Activated CD8-positive, alpha-beta memory T cell treated with anti-CD3 and anti-CD28 coated beads, Interleukin-2, amount 50 U/mL, for 48 hours (primary cell): ENCODE results near the gene CEACAM16.
"Not testable (repeated sequence)": the region's sequence is repeated elsewhere in the genome, so short reads cannot be mapped to it uniquely, and the experiment has no call there.

Source experiments
- DNase-seq: peaks from one replicate; pipeline ENCODE4 v3.0.0-alpha.2; 2020

Gene CEACAM16, protein sequence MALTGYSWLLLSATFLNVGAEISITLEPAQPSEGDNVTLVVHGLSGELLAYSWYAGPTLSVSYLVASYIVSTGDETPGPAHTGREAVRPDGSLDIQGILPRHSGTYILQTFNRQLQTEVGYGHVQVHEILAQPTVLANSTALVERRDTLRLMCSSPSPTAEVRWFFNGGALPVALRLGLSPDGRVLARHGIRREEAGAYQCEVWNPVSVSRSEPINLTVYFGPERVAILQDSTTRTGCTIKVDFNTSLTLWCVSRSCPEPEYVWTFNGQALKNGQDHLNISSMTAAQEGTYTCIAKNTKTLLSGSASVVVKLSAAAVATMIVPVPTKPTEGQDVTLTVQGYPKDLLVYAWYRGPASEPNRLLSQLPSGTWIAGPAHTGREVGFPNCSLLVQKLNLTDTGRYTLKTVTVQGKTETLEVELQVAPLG

DNA sequence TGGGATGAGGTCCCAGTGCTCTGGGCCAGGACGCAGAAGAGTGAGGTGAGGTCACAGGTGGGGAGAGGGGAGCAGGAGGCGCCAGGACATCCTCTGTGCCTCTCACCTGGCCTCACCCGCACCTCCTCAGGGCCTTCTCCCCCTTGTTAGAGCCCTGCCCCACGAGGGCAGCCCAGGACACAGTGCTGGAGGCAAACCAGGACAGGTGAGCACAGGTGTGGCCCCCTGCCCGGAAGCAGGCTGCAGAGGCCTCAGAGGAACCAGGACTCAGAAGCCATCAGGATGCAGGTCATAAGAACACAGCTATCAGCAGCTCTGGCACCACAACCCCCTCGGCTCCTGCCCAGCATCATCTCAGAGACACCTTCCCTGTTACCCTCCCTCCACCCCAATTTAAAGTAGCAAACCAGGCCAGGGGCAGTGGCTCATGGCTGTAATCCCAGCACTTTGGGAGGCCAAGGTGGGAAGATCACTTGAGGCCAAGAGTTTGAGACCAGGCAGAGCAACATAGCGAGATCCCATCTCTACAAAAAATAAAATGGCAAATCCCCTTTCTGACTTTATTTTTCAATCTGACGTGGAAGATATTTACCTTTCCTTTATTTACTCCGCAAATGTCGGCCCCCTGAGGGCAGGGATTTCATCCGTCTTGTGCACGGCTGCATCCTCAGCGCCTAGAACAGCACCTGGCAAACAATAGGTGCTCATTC is at the start of gene CEACAM16:
Gene CEACAM16 (plus strand): TSS at position 660 of the 710 bp plus-strand sequence. CDS start 2,306 bp downstream, outside the sequence.
- DNase-seq, result no peak

DNA sequence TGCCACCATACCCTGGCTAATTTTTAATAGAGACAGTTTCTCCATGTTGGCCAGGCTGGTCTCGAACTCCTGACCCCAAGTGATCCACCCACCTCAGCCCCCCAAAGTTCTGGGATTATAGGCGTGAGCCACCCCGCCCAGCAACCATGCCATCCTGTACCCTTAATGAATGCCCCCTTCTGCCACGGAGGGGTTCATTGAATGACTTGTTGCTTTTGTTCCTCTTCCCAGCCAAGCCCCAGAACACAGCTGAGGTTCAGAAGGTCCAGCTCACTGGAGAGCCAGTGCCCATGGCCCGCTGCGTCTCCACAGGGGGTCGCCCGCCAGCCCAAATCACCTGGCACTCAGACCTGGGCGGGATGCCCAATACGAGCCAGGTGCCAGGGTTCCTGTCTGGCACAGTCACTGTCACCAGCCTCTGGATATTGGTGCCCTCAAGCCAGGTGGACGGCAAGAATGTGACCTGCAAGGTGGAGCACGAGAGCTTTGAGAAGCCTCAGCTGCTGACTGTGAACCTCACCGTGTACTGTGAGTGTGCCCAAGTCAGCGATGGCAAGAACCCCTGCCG is 49.3 kb upstream of the CEACAM16 start:
- DNase-seq, result no peak

DNA sequence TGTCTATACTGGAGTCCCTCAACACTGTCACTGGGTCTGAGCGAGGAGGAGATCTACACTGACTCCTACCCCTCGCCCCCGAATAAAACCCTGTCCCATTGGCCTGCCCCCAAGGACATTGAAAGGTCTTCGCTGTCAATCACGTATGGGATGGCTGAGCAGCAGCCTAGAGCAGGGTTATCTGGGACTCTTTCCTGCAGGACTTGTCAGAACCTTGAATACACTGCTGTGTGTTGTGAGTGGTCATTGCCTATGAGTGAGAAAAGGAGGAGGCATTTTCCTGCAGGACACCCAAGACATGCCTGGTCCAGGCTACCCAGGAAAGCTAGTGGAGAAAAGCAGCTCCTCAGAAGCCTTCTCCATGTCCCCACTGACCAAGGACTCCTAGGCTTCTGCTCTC is 45.6 kb upstream of the CEACAM16 start:
- DNase-seq, result no peak

DNA sequence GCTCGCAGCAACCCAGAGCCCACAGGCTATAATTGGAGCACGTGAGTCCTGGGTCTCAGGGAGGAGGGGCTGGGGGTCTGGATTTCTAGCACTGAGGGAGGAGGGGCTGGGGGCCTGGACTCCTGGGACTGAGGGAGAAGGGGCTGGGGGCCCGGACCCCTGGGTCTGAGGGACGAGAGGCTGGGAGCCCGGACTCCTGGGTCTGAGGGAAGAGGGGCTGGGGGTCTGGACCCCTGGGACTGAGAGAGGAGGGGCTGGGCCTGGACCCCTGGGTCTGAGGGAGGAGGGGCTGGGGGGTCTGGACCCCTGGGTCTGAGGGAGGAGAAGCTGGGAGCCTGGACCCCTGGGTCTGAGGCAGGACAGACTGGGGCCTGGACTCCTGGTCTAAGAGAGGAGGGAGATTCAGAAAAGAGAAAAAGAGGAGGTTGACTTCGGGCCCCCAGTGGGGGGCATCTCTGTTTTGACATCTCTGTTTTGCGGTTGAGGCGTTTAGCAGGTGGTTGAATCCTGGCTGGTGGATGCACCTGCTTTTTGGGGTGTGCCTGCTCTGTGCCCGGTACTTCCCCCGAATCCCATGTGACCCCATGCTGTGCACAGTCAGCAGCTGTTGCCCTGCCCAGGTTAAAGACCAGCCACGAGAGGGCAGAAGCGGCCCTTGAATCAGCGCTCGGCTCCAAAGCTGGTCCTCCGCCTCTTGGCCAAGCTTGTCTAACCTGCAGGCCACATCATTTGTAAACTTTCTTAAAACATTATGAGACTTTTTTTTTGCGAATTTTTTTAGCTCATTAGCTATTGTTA is 44.8 kb upstream of the CEACAM16 start:
- peak; percentile 81 for DNase-seq

DNA sequence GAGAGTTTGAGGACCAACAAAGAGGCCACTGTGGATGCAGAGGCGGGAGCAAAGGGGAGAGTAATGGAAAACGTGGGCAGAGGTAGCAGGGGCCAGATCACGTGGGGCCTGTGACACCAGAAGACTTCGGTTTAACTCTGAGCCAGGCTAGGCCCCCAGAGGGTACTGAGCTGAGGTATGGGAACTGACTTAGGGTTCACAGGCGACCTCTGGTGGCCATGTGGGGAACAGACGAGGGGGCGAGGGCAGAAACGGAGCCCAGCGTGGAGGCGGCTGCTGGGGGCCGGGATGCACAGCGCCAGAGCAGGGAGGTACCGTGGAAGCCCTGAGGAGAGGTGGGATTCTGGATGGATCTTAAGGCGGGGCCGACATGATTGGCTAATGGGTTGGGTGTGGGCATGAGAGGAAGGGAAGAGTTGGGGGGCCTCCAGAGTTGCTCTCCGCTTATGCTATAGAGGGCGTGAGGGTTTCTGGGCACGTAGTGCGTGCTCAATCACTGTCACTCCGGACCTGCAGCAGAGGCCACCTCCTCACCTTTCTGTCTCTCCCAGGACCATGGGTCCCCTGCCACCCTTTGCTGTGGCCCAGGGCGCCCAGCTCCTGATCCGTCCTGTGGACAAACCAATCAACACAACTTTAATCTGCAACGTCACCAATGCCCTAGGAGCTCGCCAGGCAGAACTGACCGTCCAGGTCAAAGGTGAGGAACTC is 41.6 kb upstream of the CEACAM16 start:
- DNase-seq, result peak; percentile 88

DNA sequence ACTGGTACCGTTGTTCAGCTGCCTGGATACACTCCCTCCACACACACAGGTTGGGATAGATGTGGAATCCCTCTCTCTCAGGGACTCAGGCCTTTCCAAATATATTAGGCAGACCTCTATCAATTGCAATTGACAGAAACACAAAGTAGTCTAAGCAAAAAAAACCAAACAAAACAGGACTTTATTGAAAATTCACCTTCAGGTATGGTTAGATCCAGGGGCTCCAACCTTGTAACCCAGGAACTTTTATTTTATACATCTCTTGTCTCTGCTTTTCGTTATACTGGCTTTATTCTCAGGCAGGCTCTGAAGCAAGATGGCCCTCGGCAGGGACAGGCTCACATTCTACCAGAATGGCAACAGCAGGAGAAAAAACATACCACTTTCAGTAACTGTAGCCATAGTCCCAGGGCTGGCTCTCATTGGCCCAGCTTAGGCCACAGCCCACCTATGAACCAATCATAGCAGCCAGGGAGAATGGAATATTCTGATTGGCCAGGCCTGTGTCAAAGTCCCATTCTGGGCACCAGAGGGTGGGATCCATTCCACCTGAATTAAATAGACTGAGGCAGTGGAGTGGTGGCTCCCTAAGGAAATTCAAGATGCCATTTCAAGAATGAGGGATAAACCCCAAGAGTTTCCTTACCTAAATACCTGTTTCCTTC is 40.8 kb upstream of the CEACAM16 start:
- DNase-seq, result no peak

DNA sequence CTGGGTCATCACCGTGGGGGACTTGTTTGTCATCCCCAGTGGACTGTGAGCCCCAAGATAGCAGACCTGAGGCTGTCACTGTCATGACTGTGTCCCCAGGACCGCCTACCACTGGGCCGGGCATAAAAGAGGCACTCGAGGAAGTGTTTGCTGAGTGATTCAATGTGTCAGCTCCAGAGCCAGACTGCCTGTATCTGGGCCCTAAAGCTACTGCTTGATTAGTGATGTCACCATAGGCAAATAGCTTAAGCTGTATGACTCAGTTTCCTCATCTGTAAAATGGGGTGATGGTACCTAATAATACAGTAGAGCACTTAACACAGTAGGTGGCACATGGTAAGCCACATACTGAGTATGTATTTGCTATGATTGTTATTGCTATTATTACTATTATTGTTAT is 38.9 kb upstream of the CEACAM16 start:
- DNase-seq, result no peak

DNA sequence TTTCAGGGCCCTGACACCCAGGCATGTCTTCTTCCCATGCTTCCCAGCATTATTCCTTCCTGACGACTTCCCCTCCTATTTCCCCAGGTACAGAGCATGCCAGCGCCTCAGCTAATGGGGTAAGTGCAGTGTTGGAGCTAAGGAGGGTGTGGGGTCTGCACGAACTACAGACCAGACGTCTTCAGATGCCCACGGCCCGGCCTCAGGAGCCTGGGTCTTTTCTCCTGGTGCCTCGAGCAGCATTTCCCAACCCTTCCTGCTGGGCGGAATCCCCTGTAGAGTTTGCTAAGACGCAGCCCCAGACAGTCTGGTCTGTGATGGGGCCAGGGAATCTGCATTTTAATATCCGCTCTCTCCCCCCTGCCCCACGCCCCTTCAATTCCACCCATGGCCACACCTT is 37.7 kb upstream of the CEACAM16 start:
- DNase-seq, result no peak

DNA sequence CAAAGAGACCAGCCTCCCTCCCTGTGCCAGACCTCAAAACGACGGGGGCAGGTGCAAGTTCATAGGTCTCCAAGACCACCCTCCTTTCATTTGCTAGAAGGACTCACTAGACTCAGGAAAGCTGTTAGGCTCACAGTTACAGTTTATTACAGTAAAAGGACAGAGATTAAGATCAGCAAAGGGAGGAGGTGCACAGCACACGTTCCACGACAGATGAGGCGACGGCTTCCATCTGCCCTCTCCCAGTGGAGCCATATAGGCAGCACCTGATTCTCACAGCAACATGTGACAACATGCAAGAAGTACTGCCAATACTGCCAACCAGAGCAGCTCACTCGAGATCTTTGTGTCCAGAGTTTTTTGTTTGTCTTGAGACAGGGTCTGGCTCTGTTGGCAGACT is 37.0 kb upstream of the CEACAM16 start:
- no peak for DNase-seq

DNA sequence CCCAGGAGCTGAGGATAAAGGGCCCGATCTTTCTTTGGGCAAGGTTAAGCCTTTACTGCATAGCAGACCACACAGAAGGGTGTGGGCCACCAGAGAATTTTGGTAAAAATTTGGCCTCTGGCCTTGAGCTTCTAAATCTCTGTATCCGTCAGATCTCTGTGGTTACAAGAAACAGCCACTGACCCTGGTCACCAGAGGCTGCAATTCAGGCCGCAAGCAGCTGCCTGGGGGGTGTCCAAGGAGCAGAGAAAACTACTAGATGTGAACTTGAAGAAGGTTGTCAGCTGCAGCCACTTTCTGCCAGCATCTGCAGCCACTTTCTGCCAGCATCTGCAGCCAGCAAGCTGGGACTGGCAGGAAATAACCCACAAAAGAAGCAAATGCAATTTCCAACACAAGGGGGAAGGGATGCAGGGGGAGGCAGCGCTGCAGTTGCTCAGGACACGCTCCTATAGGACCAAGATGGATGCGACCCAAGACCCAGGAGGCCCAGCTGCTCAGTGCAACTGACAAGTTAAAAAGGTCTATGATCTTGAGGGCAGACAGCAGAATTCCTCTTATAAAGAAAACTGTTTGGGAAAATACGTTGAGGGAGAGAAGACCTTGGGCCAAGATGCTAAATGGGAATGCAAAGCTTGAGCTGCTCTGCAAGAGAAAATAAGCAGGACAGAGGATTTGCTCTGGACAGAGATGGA is 36.1 kb upstream of the CEACAM16 start:
- no peak for DNase-seq

DNA sequence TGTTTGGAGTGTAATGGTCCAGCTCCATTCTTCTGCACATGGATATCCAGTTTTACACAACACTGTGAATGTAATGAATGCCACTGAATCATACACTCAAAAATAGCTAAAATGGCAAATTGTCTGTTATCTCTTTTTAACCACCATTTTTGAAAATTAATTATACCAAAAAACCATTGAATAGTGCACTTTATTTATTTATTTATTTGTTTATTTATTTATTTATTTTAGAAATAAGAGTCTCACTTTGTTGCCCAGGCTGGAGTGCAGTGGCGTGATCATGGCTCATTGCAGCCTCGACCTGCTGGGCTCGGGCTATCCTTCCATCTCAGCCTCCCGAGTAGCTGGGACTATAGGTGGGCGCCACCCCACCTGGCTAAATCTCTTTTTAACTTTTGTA is 35.0 kb upstream of the CEACAM16 start:
- DNase-seq, result no peak

DNA sequence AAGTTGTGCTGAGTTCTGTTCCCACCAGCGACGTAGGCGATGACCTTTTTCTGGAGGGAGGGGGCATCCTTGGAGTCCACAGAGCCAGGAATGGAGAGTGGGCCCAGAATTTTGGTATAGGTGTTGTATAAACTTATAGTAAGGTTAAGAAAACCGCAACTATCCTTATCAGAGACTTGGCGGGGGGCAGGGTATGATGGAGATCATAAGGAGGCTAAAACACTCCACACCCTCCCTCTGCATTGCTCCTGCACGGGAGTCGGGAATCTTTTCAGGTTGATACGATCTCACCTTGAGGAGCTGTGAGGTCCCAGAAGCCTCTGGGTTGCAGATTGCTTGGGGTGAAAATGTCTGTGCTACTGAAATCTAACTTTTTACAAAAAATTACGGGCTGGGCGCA is 34.0 kb upstream of the CEACAM16 start:
- DNase-seq, result no peak

DNA sequence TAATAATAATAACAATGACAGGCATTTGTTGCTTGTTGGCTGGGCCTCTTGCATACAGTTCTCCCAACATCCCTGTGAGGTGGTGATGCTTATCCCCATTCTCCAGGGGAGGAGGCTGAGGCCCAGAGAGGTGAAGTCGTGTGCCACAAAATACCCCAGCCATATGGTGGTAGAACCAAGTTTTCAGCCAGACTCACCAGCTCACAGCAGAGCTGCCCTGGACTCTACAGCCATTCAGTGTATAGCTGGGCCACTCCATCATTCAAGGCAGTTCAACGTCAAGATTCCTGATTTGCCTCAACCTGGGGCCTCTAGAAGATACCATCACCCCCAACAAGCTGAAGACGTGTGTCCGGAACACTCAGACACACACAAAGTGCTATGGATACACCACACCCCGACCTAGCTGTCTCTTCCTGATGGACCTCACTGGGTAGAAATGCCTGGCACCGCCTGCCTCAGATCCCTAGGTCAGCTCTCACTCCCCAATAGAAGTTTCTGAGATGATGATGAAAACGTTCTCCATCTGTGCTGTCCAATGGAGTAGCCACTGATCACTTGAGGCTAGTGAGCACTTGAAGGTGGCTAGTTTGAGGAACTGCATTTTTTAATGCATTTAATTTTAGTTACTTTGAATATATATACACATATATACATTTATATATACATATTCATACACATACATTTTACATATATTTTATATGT is 31.9 kb upstream of the CEACAM16 start:
- DNase-seq, result no peak

DNA sequence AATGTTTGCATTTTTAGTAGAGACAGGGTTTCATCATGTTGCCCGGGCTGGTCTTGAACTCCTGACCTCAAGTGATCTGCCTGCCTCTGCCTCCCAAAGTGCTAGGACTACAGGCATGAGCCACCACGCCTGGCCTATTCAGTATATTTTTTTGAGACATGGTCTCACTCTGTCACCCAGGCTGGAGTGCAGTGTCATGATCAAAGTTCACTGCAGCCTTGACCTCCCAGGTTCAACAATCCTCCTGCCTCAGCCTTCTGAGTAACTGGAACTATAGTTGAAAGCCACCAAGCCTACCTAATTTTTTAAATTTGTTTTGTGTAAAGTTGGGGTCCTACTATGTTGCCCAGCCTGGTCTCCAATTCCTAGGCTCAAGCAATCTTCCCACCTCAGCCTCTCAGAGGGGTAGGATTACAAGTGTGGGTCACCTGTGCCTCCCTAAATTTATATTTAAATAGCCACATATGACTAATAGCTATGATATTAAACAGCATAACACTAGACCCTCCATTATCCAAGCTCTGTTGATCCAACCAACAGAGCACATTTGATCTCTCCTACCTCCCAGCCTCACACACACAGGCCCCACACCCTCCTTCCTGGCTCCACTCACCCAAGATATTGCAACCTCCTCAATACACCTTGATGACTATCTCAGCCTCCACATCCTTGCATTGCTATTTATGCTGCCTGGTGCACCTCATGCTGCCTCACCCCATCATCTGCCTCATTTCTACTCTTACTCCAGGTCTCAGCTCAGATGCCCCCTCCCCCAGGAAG is 29.8 kb upstream of the CEACAM16 start:
- DNase-seq, result no peak

DNA sequence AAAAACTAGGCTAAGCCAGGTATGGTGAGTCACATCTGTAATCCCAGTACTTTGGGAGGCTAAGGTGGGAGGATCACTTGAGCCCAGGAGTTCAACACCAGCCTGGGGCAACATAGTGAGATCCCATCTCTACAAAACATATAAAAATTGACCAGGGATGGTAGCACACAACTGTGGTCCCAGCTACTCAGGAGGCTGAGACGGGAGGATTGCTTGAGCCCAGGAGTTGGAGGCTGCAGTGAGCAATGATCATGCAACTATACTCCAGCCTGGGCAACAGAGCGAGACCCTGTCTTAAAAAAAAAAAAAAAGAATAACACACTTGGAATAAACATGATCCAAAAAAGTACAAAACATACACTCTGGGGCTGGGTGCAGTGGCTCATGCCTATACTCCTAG is 28.9 kb upstream of the CEACAM16 start:
- DNase-seq, result not testable (repeated sequence)

DNA sequence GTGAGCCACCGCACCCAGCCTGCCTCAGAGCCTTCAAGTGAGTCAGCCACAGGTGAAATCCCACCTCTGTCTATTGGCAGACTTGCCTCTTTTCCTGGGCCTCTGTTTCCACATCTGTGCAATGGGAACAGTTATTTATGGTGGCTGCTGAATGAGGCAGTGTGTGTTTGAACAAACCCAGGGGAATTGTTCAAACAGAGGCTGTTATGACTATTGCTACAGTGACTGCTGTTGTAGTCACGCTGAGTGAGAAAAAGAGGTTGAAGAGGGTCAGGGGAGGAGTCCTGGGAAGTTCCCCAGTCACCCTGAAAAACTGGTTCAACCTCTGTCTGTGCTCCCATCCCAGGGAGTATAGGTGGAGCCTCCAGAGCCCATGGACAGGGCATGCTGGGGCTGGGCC is 27.6 kb upstream of the CEACAM16 start, which contains the start of gene CEACAM19:
Gene CEACAM19 (plus strand): TSS at position 83 of the 400 bp plus-strand sequence. CDS start 450 bp downstream, outside the sequence.
- no peak for DNase-seq

DNA sequence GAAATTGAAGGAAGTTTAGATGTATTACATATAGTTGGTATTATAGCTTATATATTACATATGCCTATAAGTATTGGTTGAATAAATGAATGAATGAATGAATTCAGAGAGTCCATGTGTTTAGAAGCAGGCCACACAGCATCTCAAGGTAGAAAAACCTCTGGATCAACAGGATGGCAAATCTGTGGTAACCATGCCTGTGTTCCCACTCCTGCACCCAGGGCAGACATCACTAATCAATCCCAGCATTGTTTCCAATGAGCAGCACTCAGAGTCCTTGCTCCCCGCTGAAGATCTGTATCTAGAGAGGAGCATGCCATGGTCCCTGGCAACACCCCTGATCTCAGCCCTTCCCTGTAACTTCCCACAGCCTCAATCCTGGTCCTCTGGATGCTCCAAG is 26.7 kb upstream of the CEACAM16 start:
- no peak for DNase-seq

DNA sequence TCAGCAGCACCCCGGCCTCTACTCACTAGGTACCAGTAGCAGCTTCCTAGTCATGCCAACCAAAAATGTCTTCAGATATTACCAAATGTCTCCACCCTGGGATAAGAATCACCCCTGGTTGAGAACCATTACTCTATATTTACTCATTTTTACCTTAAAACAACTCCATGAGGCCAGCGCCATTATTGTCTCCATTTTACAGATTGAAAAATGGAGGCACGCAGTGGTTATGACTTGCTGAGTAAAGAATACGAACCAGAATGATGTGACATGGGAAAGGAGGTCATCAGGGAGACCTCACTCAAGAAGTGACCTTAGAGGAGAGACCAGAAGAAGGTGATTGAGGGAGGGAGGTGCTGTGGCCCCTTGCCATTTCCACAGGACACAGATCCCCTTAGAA is 25.4 kb upstream of the CEACAM16 start:
- DNase-seq, result no peak

DNA sequence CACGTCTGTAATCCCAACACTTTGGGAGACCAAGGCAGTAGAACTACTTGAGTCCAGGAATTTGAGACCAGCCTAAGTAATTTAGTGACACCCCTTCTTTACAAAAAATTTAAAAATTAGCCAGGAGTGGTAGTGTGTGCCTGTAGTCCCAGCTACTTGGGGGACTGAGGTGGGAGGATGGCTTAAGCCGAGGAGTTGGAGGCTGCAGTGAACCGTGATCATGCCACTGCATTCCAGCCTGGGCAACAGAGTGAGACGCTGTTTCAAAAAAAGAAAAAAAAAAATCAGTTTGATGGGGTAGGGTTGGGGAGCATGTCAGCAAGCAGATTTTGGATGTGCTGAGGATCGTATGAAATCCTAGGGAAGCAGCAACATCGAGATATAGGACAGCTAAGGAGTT is 23.4 kb upstream of the CEACAM16 start:
- DNase-seq, result no peak
